Trophoblast cell (in vitro differentiated cells and primary cell): ENCODE results near the gene PSMD4.
A peak's percentile ranks its signal among the peaks of the same experiment; 100 is the strongest.

Experiments
- DNase-seq, 2 donors: peaks; one replicate each; pipeline ENCODE4 v3.0.0-alpha.2; 2016
- H2AFZ ChIP-seq: 2 replicates; pipeline ENCODE4 v1.6.1; 2013; ENCODE audit warnings: low read length, moderate library complexity, mild to moderate bottlenecking; ENCODE audit not compliant: insufficient read depth, poor library complexity
- H2AK5ac ChIP-seq: 2 replicates; pipeline ENCODE4 v1.6.1; 2013; ENCODE audit warnings: mild to moderate bottlenecking, low read length
- H2BK120ac ChIP-seq: 2 replicates; pipeline ENCODE4 v1.6.1; 2013; ENCODE audit warnings: low read length, mild to moderate bottlenecking, moderate library complexity; ENCODE audit not compliant: insufficient read depth, poor library complexity
- H2BK12ac ChIP-seq: 2 replicates; pipeline ENCODE4 v1.6.1; 2013; ENCODE audit warnings: mild to moderate bottlenecking, low read length, moderate library complexity
- H2BK5ac ChIP-seq: 2 replicates; pipeline ENCODE4 v1.6.1; 2013; ENCODE audit warnings: low read length, low read depth, moderate library complexity, mild to moderate bottlenecking; ENCODE audit not compliant: poor library complexity
- H3K14ac ChIP-seq: 2 replicates; pipeline ENCODE4 v1.6.1; 2013; ENCODE audit warnings: mild to moderate bottlenecking, low read length
- H3K18ac ChIP-seq: 2 replicates; pipeline ENCODE4 v1.6.1; 2013; ENCODE audit warnings: mild to moderate bottlenecking, low read length
- H3K23ac ChIP-seq: 2 replicates; pipeline ENCODE4 v1.6.1; 2013; ENCODE audit warnings: low read length
- H3K27ac ChIP-seq: 2 replicates; pipeline ENCODE4 v1.5.1; 2013; ENCODE audit warnings: low read depth, mild to moderate bottlenecking, inconsistent platforms, low read length, moderate library complexity
- H3K27me3 ChIP-seq: 2 replicates; pipeline ENCODE4 v1.6.1; 2013; ENCODE audit warnings: inconsistent platforms, mild to moderate bottlenecking, low read length, moderate library complexity; ENCODE audit not compliant: insufficient read depth
- H3K36me3 ChIP-seq, 2 experiments: 1 replicate in 1 of 2; 2 replicates in 1 of 2; pipeline ENCODE4 v1.6.1; 2013; ENCODE audit warnings: low read length in 2 of 2, mild to moderate bottlenecking in 2 of 2, moderate library complexity in 1 of 2; ENCODE audit not compliant: insufficient read depth in 2 of 2, control insufficient read depth in 1 of 2
- H3K4ac ChIP-seq: 2 replicates; pipeline ENCODE4 v1.6.1; 2013; ENCODE audit warnings: low read depth, mild to moderate bottlenecking, low read length, moderate library complexity
- H3K4me1 ChIP-seq, 2 experiments: 1 replicate in 1 of 2; 2 replicates in 1 of 2; pipeline ENCODE4 v1.6.1; 2013; ENCODE audit warnings: low read length in 2 of 2, mild to moderate bottlenecking in 2 of 2, moderate library complexity in 1 of 2; ENCODE audit not compliant: insufficient read depth in 2 of 2, control insufficient read depth in 1 of 2
- H3K4me2 ChIP-seq: 2 replicates; pipeline ENCODE4 v1.6.1; 2013; ENCODE audit warnings: inconsistent platforms, mild to moderate bottlenecking, low read length, moderate library complexity
- H3K4me3 ChIP-seq: 2 replicates; pipeline ENCODE4 v1.5.1; 2013; ENCODE audit warnings: mild to moderate bottlenecking, low read depth, low read length, inconsistent platforms
- H3K79me1 ChIP-seq: one replicate; pipeline ENCODE4 v1.6.1; 2013; ENCODE audit warnings: low read length
- H3K79me2 ChIP-seq: 2 replicates; pipeline ENCODE4 v1.6.1; 2013; ENCODE audit warnings: low read length, mild to moderate bottlenecking; ENCODE audit not compliant: control insufficient read depth, insufficient read depth, poor library complexity
- H3K9ac ChIP-seq: 2 replicates; pipeline ENCODE4 v1.6.1; 2013; ENCODE audit warnings: mild to moderate bottlenecking, low read length
- H3K9me3 ChIP-seq: 2 replicates; pipeline ENCODE4 v1.6.1; 2013; ENCODE audit warnings: low read depth, mild to moderate bottlenecking, control low read depth, inconsistent platforms, low read length; ENCODE audit not compliant: insufficient read depth
- H4K12ac ChIP-seq: 2 replicates; pipeline ENCODE4 v1.6.1; 2013; ENCODE audit warnings: low read depth, mild to moderate bottlenecking, low read length, moderate library complexity
- H4K8ac ChIP-seq: 2 replicates; pipeline ENCODE4 v1.6.1; 2013; ENCODE audit warnings: low read depth, mild to moderate bottlenecking, low read length, moderate library complexity
- H4K91ac ChIP-seq: one replicate; pipeline ENCODE4 v1.6.1; 2013; ENCODE audit warnings: low read depth, mild to moderate bottlenecking, low read length, moderate library complexity
- WGBS: extraction: QIAGEN DNeasy Blood & Tissue Kit; methylation state at CpG from one replicate; pipeline ENCODE4 v1.1.7; 2013; ENCODE audit warnings: missing lambda C conversion rate; ENCODE audit not compliant: insufficient read length, insufficient coverage; ENCODE audit errors: extremely low coverage; 5-methylcytosine and 5-hydroxymethylcytosine counted together

PSMD4 gene

DNA sequence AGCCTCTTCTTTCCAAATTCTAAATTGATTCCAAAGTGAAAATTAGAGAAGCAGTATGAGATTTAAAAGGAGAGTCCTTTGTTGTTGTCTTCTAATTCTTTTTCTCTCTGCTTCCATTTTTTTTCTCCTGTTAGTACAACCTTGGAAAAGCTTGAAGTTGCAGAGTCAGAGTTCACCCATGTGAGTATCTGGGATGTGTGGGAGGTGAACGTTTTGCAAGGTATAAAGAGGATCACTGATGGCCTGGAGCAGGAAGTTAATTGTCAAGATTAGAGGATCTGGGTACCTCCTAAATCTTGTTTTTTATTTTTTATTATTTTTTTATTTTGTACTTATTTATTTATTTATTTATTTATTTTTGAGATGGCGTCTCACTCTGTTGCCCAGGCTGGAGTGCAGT, 7.7 kb upstream of the PSMD4 start:
- no peak overlapping the region for H3K18ac ChIP-seq
- WGBS = no CpG with 5 or more reads among the region's 2 CpGs
- no peak overlapping the region for H2AK5ac ChIP-seq

DNA sequence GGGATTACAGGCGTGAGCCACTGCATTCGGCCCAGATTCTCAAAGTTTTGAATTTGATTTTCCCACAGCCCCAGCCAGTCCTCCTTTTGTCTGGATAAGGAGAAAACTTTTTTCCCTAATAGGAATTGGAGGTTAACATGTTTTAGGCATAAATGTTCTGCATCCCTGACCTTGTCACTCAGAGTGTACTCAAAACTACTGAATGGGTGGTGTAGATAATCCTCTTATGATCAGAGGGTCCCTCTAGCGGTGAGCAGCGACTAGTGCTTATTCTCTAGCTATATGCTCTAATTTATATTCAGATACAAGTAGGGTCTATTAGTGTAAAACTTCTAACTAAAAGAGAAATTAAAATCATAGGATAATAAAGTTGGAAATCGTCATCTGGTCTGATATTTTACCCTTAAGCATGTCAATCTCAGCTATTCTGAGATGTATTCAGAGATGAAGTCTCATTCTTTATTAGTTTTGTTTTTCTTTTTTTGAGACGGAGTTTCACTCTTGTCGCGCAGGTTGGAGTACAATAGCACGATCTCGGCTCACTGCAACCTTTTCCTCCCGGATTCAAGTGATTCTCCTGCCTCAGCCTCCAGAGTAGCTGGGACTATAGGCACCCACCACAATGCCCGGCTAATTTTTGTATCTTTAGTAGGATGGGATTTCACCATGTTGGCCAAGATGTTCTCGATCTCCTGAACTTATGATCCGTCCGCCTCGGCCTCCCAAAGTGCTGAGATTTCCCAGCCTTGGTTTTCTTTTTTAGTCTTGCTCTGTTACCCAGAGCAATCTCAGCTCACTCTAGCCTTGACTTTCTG, 2.7 kb upstream of the PSMD4 start:
- H2BK5ac ChIP-seq = no peak overlapping the region
- H3K4me1 ChIP-seq = peaks cover 0 to 3% of the 10 kb centered on the region in 2 experiments
- no peaks in the 10 kb centered on the region for H3K9me3 ChIP-seq
- H2BK120ac ChIP-seq = no peak overlapping the region
- H3K27ac ChIP-seq = no peak overlapping the region
- H3K14ac ChIP-seq = no peak overlapping the region
- H4K91ac ChIP-seq = no peak overlapping the region
- no peak overlapping the region for H3K4me3 ChIP-seq
- H3K9ac ChIP-seq = no peak overlapping the region
- H2AK5ac ChIP-seq = no peak overlapping the region
- H3K18ac ChIP-seq = no peak overlapping the region
- no peak overlapping the region for H4K12ac ChIP-seq
- H3K36me3 ChIP-seq = peaks cover 16 to 27% of the 10 kb centered on the region in 2 experiments
- H2BK12ac ChIP-seq = no peak overlapping the region
- H4K8ac ChIP-seq = no peak overlapping the region
- H3K4ac ChIP-seq = no peak overlapping the region
- H3K4me2 ChIP-seq = no peak overlapping the region
- peaks cover 3% of the 10 kb centered on the region for H3K79me1 ChIP-seq
- H2AFZ ChIP-seq = no peak overlapping the region
- DNase-seq = peak; percentile 65 to 90
- peaks cover 8% of the 10 kb centered on the region for H3K79me2 ChIP-seq
- no CpG with 5 or more reads among the region's 16 CpGs for WGBS
- H3K27me3 ChIP-seq = no peaks in the 10 kb centered on the region
- no peak overlapping the region for H3K23ac ChIP-seq

More for the DNA sequence above, 7.7 kb upstream of the PSMD4 start:
- no peaks in the 10 kb centered on the region for H3K79me1 ChIP-seq
- H3K4ac ChIP-seq = no peak overlapping the region
- H2BK120ac ChIP-seq = no peak overlapping the region
- H3K4me3 ChIP-seq = no peak overlapping the region
- H3K4me2 ChIP-seq = no peak overlapping the region
- no peaks in the 10 kb centered on the region for H3K27me3 ChIP-seq
- H3K14ac ChIP-seq = no peak overlapping the region
- H4K12ac ChIP-seq = no peak overlapping the region
- H2BK12ac ChIP-seq = no peak overlapping the region
- H3K36me3 ChIP-seq = peaks cover 33 to 65% of the 10 kb centered on the region in 2 experiments
- no peak for DNase-seq
- no peaks in the 10 kb centered on the region for H3K4me1 ChIP-seq
- no peak overlapping the region for H4K8ac ChIP-seq
- H3K9ac ChIP-seq = no peak overlapping the region
- no peak overlapping the region for H4K91ac ChIP-seq
- H3K23ac ChIP-seq = no peak overlapping the region
- H3K27ac ChIP-seq = no peak overlapping the region
- no peak overlapping the region for H2BK5ac ChIP-seq
- H2AFZ ChIP-seq = no peak overlapping the region
- H3K9me3 ChIP-seq = no peaks in the 10 kb centered on the region
- H3K79me2 ChIP-seq = no peaks in the 10 kb centered on the region

DNA sequence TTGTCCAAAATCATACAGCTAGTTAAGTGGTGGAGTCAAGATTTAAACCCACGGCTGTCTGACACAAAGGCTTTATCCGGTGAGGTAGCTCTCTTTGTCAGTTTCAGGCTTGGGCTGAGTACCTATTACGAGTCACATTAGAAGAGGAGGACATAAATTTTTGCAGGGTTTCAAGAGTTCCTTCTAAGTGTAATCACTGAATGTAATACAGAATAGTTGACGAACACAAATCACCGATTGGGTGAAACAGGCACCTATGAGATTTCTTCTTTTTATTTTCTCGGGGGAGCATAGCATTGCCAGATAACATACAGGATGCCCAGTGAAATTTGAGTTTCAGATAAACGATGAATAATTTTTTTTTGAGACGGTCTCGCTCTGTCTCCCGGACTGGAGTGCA, 847 bp downstream of the PSMD4 start:
- no CpG with 5 or more reads among the region's 10 CpGs for WGBS
- no peak overlapping the region for H4K91ac ChIP-seq
- peak overlapping the region; percentile 82 for H3K4me2 ChIP-seq
- no peak overlapping the region for H3K23ac ChIP-seq
- H3K18ac ChIP-seq = no peak overlapping the region
- H3K4ac ChIP-seq = peak overlapping the region; percentile 84
- no peak overlapping the region for H2AFZ ChIP-seq
- H3K9ac ChIP-seq = no peak overlapping the region
- H3K4me3 ChIP-seq = peak overlapping the region; percentile 56
- no peak overlapping the region for H4K12ac ChIP-seq
- no peaks in the 10 kb centered on the region for H3K9me3 ChIP-seq
- peaks cover 11% of the 10 kb centered on the region for H3K79me2 ChIP-seq
- no peak overlapping the region for H2BK5ac ChIP-seq
- no peak for DNase-seq
- H3K79me1 ChIP-seq = peaks cover 3% of the 10 kb centered on the region
- no peak overlapping the region for H3K14ac ChIP-seq
- no peaks in the 10 kb centered on the region for H3K27me3 ChIP-seq
- no peak overlapping the region for H4K8ac ChIP-seq
- peaks cover 5 to 8% of the 10 kb centered on the region in 2 experiments for H3K36me3 ChIP-seq
- no peak overlapping the region for H3K27ac ChIP-seq
- H3K4me1 ChIP-seq = peaks cover 0 to 3% of the 10 kb centered on the region in 2 experiments
- H2BK12ac ChIP-seq = no peak overlapping the region
- no peak overlapping the region for H2BK120ac ChIP-seq
- no peak overlapping the region for H2AK5ac ChIP-seq

DNA sequence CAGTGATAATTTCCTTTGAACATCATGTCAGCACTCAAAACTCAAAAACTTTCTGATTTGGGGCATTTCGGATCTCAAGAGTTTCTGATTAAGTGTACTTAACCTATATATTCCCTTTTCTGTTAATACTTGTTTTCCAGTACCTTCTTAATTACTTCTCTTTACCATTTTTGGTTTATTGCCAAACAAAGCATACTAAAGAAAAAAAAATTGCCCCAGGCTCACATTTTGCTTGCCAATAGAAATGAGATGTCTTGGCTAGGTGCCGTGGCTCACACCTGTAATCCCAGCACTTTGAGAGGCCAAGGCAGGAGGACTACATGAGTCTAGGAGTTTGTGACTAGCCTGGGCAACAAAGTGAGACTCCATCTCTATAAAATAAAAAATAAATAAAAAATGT, 4.8 kb downstream of the PSMD4 start:
- no peak overlapping the region for H2AFZ ChIP-seq
- no peak overlapping the region for H3K18ac ChIP-seq
- H3K9ac ChIP-seq = no peak overlapping the region
- H3K4ac ChIP-seq = no peak overlapping the region
- H2AK5ac ChIP-seq = no peak overlapping the region
- no peak overlapping the region for H4K12ac ChIP-seq
- DNase-seq = no peak
- H4K91ac ChIP-seq = no peak overlapping the region
- H3K27me3 ChIP-seq = no peaks in the 10 kb centered on the region
- H3K79me1 ChIP-seq = peaks cover 3% of the 10 kb centered on the region
- no peak overlapping the region for H4K8ac ChIP-seq
- H3K4me2 ChIP-seq = no peak overlapping the region
- peaks cover 0 to 3% of the 10 kb centered on the region in 2 experiments for H3K4me1 ChIP-seq
- no peak overlapping the region for H2BK12ac ChIP-seq
- no CpG with 5 or more reads among the region's 2 CpGs for WGBS
- no peak overlapping the region for H3K14ac ChIP-seq
- H3K9me3 ChIP-seq = no peaks in the 10 kb centered on the region
- no peak overlapping the region for H2BK120ac ChIP-seq
- H3K79me2 ChIP-seq = peaks cover 11% of the 10 kb centered on the region
- no peak overlapping the region for H3K27ac ChIP-seq
- no peak overlapping the region for H3K23ac ChIP-seq
- no peak overlapping the region for H2BK5ac ChIP-seq
- H3K4me3 ChIP-seq = no peak overlapping the region
- H3K36me3 ChIP-seq = peaks cover 19 to 23% of the 10 kb centered on the region in 2 experiments
